NCI-H345 treated with DMSO at 0.1 percent for 48 hours (cell line): ENCODE data around the gene CHRDL2.

ENCODE experiments used
- DNase-seq: peaks from one replicate; lab custom pipeline; 2025; ENCODE audit not compliant: unreplicated experiment; lab: John Stamatoyannopoulos, UW

The CHRDL2 gene

DNA sequence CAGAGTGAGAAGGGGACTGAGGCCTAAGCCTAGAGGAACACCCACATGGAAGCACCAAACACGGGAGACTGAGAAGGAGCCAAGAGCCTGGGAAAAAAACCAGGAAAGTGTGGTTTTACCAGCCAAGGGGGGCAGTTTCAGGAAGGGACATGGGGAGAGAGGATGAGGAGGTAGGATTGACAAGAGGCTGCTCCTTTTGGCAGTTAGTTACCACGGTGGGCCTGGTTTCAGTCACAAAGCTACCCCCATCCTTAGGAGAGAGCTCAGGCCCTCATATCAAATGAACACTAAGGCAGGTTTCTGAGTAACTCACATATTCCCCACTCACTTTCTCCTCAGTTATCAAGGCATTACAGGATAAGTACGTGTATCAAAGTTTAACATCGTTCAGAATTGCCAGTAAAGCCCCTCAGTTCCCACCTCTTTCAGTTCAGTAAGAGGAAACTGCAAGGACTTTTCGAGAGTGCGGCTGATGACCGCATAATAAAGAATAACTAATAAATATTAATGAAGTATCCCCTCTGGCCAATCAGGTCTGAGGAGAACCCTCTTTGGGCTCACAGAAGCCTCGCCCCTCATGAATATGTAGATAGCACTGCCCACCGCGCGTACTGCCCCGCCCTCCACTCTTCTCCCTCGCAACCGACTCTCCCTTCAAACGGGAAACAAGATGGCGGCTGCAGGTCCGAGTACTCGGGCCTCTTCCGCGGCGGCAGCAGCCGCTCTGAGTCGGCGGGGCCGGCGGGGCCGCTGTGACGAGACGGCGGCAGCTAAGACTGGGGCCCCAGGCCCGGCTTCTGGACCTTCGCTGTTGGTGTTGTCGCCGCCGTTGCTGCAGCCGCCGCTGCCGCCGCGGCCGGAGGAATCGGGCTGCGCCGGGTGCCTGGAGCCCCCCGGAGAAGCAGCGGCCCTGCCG is 17.2 kb upstream of the CHRDL2 start, which contains the start of gene RNF169:
Gene RNF169, plus strand, starts transcription at position 639 of the 916 bp plus-strand sequence. Its CDS starts 32 bp downstream, at position 671.
- DNase-seq, result peak; percentile 91

DNA sequence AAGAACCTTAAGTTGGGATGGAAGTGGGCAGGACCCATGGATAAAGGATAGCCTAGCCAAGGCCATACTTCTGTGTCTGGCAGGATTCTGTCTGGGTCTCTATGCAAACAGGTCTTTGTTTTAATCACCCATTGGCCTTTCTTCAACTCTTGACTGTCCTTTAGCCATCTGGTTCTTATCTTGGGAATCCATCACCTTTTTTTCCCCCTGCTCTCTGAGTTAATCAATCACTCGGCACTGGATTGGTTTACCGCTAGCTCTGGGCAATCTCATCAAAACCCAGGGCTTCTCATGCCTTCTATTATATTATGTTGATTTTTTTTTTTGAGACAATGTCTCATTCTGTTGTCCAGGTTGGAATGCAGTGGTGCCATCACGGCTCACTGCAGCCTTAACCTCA is 15.6 kb upstream of the CHRDL2 start:
- DNase-seq, result no peak

- no peak for DNase-seq
Measured at GRCh38 chr11:74744277-74744676, 13.1 kb upstream of the CHRDL2 start.

DNA sequence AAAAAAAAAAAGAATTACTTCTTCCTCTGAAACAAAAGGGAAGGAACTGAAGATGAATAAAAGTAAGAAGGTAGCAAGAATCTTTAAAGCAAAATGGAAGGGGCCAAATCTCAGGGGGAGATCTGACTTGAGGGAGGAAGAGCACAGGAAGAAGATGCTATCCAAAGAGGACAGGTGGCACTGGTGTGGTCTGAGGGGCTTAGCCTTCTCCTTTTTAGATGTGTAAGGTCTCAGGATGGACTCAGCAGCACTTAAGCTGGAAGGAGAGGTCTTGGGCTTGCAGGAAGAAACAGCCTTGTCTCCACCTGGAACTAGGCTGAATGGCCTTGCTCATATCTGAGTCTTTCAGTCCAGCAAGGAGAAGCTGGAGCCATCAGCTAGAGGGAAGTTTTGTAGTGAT is 12.4 kb upstream of the CHRDL2 start:
- no peak for DNase-seq

DNA sequence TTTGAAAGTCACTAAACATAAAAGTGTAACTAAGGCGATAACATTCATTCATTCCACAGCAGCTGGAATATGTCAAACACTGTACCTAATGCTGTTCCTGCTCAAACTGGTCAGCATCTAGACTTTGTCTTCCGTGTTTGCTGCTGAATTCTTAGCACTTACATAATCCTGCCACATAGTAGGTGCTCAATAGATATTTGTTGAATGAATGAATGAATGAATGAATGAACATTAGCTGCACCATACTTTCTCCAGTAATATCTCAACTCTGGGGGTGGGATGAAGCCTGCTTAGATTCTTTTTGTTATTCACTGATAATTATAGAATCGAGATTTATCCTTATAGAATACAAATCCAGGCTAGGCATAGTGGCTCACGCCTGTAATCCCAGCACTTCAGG is 10.8 kb upstream of the CHRDL2 start:
- no peak for DNase-seq

DNA sequence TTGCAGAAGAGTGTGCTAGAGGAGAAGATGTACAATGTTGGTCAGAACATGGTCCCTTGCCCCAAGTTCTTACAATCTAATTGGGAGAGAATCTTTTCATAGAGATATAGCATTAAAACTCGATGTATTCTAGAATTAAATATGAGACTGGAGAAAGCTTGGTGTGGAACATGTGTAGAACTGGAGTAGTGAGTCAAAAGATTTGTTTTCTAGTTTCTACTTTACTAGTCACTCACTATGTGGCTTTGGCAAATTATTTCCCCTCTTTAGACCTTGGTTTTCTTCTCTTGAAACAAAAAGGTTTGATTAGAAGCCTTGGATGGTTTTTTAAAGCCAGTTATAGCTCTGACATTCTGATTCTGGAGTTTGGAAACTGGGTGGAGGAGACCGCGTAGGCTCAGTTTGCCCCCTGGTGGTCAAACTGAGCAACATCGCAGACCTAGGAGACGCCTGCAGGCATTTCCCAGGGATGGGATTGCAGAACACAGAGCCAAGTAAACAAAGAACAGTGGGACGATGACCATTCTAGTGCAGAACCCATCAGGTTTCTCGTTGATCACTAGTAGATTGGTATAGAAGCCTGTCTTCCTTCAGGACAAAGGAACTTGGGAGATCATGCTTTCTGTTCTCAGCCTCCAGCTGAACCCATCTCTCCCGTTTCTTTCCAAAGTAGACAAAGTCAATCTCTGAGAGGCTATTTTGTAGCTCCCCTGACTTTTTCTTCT is 8.5 kb upstream of the CHRDL2 start:
- DNase-seq, result no peak

DNA sequence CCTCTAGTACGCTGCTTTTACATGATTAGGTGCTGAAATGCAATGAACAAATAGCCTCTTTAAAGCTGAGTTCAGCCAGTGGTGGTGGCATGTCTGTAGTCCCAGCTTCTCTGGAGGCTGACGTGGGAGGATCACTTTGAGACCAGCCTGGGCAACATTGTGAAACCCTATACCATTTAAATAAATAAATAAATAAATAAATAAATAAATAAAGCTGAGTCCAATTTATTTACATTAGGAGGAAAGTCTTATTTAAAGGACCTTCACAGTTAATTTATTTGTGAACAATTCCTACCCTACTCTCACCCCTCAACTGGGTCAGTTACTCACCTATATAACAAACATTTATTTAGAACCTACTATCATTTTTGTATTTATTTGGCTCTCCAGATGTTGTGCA is 4.8 kb upstream of the CHRDL2 start:
- DNase-seq, result no peak

- no peak for DNase-seq
Measured at GRCh38 chr11:74735365-74735928, 4.2 kb upstream of the CHRDL2 start.

- no peak for DNase-seq
Measured at GRCh38 chr11:74734559-74734925, 3.3 kb upstream of the CHRDL2 start.

DNA sequence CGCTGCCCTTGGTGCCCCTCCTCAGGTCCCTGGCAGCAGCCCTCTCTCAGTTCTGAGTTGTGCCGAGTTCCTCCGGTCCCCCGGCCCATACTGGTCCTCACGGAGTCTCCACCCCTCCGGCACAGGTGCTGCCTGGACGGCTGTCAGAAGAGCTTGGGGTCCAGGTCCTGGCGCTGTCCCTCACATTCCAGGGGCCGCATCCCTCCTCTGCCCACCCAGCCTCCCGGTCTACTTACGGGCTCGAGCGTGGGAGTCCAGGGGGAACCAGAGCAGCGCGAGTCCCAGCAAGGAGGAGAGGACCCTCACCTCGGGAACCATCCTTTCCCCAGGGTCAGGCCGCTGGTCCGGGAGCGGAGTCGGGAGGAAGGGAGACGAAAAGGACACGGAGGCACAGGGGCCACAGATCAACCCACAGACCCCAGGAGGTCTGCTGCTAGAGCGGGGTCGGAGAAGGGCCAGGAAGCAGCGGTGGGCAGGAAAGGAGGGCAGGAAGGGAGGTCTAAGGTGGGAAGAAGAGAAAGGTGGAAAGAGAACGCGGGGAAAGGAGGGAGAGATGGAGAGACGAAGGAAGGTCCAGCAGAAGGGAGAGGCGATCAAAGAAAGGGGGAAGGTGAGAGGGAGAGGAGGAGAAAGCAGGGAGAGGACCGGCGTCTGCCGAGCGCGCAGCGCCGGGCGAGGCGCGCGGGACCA is 510 bp downstream of the CHRDL2 start:
- DNase-seq, result no peak

GRCh38 chr11:74729397-74729796 is 1.8 kb downstream of the CHRDL2 start:
- DNase-seq, result no peak

DNA sequence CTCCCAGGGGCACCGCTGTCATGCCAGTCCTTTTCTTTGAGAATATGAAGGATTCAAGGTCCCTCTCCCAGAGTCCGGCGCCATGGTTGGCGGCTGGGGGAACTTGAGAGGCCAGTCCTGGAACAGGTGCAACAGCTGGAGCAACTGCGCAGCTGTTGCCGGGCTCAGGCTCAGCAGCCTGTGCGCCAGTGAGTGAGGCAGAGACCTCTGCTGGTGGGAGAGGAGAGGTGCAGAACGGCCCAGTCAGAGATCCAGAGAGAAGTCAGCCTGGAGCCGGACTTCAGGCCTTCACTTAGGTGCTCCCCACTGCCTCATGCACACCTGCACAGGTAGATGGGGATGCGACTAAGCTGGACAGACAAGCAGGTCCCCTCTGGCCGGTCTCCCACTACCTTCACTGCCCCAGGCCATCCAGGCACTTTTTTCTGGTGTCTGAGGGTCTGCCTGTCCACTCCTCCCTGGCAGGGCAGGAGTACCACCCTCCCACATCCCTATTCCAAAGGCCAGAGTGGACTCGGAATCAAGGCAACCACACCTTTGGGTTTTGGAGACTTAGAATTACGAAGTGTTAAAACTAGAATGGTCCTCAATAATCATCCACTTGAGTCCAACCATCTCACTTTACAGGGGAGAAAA is 4.6 kb downstream of the CHRDL2 start:
- peak; percentile 52 for DNase-seq

DNA sequence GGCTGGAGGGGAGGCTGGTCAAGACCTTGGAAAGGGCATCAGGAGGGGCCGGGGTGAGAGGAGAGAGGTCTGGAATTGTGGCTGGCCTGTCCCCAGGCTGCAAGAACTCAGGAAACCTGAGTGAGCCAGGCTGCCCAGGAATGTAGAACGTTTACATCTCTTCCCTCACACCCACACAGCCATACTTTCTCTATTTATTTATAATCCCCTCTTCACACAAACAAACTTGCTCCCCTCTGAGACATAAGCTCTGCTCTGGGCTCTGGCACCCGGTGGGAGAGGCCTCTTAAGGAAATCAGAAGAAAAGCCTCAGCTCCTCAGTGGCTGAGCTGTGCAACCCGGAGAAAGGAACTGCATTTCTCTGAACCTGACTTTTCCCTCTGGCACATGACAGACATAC is 5.5 kb downstream of the CHRDL2 start:
- no peak for DNase-seq

DNA sequence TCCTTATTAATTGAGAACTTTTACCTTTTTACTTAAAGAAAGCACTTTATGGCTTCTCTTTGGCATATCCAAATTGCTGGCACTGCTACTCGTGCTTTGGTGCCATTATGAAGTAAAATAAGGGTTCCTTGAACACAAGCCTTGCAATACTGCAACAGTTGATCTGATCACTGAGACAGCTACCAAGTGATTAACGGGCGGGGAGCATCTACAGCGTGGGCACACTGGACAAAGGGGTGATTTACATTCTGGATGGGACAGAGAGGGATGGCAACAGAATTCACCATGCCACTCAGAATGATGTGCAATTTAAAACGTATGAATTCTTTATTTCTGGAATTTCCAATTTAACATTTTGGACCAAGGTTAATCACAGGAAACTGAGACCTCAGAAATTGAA is 7.7 kb downstream of the CHRDL2 start:
- no peak for DNase-seq

DNA sequence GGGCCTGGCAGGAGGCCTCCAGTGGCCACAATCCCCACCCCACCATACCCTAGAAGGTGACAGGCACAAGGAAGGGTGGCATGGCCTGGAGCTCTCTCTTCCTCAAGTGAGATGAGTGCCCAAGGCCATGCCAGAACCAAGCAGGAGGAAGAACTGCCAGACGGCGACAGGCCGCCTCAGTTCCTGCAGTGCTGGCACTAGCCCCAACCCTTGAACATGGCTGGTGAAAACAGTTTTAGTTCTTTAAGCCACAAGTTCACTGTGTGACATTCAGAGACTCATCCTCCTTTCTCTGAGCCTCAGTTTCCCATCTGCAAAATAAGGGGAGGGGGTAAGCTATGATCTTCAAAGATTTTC is 9.8 kb downstream of the CHRDL2 start:
- DNase-seq, result no peak

- no peak for DNase-seq
Measured at GRCh38 chr11:74720596-74721478, 10.4 kb downstream of the CHRDL2 start.

DNA sequence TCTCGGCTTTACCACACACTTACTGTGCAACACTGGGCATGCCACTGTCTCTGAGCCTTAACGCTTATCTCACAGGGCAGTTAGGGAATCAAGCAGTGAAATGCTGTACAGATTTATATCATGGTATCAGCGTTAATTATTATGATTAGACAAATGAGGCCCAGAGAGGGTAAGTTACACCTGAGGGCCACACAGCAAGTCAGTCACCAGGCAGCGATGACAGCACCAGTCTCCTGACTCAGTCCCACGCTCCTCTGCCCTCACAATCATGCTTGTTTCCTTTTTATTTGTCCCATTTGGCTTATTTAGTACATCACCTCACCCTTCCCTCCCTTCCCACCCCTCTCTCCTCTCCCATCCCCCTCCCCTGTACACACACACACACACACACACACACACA is 12.2 kb downstream of the CHRDL2 start:
- no peak for DNase-seq

- no peak for DNase-seq
Measured at GRCh38 chr11:74717221-74717969, 13.8 kb downstream of the CHRDL2 start.

GRCh38 chr11:74714904-74715303 is 16.3 kb downstream of the CHRDL2 start:
- no peak for DNase-seq
